ENCODE measurements around the gene CRACDL. TPM values are rescaled to one million over a fixed set of nuclear protein-coding genes. Genes with fewer than 3 reads are reported as not detected.
"Not testable (repeated sequence)": the region's sequence is repeated elsewhere in the genome, so short reads cannot be mapped to it uniquely, and the experiment has no call there.

The CRACDL gene
- total RNA-seq, 4 donors from 2014 or later = 0.94 to 5.8 (median 1.8) TPM

- H3K4me1 ChIP-seq = no peaks in the 10 kb centered on the region
- TF ChIP-seq, protein P1, sequence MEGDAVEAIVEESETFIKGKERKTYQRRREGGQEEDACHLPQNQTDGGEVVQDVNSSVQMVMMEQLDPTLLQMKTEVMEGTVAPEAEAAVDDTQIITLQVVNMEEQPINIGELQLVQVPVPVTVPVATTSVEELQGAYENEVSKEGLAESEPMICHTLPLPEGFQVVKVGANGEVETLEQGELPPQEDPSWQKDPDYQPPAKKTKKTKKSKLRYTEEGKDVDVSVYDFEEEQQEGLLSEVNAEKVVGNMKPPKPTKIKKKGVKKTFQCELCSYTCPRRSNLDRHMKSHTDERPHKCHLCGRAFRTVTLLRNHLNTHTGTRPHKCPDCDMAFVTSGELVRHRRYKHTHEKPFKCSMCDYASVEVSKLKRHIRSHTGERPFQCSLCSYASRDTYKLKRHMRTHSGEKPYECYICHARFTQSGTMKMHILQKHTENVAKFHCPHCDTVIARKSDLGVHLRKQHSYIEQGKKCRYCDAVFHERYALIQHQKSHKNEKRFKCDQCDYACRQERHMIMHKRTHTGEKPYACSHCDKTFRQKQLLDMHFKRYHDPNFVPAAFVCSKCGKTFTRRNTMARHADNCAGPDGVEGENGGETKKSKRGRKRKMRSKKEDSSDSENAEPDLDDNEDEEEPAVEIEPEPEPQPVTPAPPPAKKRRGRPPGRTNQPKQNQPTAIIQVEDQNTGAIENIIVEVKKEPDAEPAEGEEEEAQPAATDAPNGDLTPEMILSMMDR (IDR thresholded peaks at IDR 0.05) = no peak
- no peak for TF ChIP-seq EP300 (IDR thresholded peaks at IDR 0.05)
- ATAC-seq = no peak
- H3K4me3 ChIP-seq = no peak overlapping the region
- 80 to 92% methylated on average over 1 to 2 of the region's 3 CpGs for WGBS, 2 donors (ENCODE audit: low coverage in 1 of 2)
- H3K27me3 ChIP-seq = no peaks in the 10 kb centered on the region
- no peaks in the 10 kb centered on the region for H3K36me3 ChIP-seq
- peaks cover 0 to 31% (median 2%) of the 10 kb centered on the region in 3 donors for H3K9me3 ChIP-seq
- H3K27ac ChIP-seq = no peak overlapping the region
These were observed 53.7 kb downstream of the CRACDL start for GRCh38 chr2:98882368-98882767.

DNA sequence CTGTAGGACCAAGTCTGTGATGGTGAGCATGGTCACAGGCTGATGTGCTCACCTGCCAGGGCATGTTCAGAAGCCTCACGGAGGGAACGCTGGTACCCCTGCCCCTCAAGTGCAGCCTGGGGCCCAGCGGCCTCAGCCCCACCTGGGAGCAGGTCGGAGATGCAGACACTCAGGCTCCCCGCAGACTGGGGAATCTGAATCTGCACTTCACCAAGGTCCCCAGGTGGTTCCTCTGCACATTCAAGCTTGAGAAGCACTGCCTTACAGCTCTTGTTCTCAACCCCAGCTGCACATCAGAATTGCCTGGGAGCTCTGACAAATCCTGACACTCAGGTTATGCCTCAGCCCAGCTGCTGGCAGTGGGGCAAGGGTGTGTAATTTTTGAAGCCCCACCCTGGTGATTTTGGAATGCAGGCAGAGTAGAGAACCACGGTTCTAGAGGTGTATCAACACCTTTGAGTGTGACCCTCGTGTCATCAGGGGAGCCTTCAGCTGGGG is 54.8 kb downstream of the CRACDL start:
- H3K9me3 ChIP-seq = peaks cover 0 to 20% (median 0%) of the 10 kb centered on the region in 3 donors
- no peaks in the 10 kb centered on the region for H3K4me1 ChIP-seq
- no peak for ATAC-seq
- 100% methylated on average over 1 of the region's 7 CpGs; no CpG with 5 or more reads in 1 of the 2 donors for WGBS, 2 donors (ENCODE audit: low coverage in 1 of 2)
- TF ChIP-seq EP300 (IDR thresholded peaks at IDR 0.05) (no peak), POLR2AphosphoS5 (IDR thresholded peaks at IDR 0.05) (no peak), POLR2A (IDR thresholded peaks at IDR 0.05) (no peak)
- TF ChIP-seq, protein P1 (IDR thresholded peaks at IDR 0.05) = no peak
- H3K27ac ChIP-seq = no peak overlapping the region
- H3K36me3 ChIP-seq = no peaks in the 10 kb centered on the region
- no peaks in the 10 kb centered on the region for H3K27me3 ChIP-seq
- no peak overlapping the region for H3K4me3 ChIP-seq

DNA sequence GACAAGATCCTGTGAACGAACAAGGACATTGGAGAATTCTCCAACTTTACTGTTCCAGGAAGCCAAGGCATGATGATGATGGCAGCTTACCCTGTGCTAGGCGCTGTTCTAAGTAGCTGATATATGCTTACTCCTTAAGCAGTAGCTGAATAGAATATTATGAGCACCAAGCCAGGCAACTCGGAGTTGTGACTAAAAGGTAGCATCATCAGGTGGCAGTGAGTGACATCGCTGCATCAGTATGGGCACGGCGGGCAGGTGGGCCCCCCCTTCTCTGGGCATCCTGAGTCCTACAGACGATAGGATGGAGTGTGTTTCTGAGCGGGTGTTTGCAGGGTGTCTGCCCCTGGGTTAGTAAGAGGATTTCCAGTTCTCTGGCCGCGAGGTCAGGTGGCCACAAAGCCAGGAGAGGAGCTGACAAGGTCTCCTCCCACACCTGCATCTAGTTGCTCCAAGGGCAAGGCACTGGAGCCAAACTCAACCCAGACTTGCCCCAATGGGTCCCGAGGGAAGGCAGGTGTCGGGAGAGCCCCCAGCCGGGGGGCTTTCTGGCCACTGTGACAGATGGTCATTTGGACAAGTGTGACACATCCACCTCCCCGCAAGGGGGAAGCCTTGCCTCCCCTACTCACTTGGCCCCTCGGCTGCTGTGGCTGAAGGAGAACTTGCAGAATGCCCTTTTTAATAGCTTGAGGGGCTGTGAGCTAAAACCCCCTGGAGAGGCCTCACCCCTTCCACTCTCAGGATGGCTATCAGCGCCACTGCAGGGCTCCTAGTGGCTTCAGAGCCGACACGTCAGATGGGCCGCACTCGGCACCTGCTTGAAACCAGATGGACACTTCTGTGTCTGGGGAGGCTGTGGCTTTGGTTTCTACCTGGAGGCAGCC is 55.5 kb downstream of the CRACDL start:
- TF ChIP-seq POLR2A (IDR thresholded peaks at IDR 0.05) = no peak
- TF ChIP-seq, protein P1 (IDR thresholded peaks at IDR 0.05) = no peak
- no peak for TF ChIP-seq POLR2AphosphoS5 (IDR thresholded peaks at IDR 0.05)
- TF ChIP-seq EP300 (IDR thresholded peaks at IDR 0.05) = no peak
- Histone ChIP-seq H3K9me3 (peaks cover 0 to 13% (median 0%) of the 10 kb centered on the region in 3 donors), H3K36me3 (no peaks in the 10 kb centered on the region), H3K27ac (no peak overlapping the region), H3K4me1 (no peaks in the 10 kb centered on the region), H3K4me3 (no peak overlapping the region), H3K27me3 (no peaks in the 10 kb centered on the region)
- ATAC-seq = no peak
- WGBS, 2 donors (ENCODE audit: low coverage in 1 of 2) = 82 to 84% methylated on average over 4 to 8 of the region's 20 CpGs

DNA sequence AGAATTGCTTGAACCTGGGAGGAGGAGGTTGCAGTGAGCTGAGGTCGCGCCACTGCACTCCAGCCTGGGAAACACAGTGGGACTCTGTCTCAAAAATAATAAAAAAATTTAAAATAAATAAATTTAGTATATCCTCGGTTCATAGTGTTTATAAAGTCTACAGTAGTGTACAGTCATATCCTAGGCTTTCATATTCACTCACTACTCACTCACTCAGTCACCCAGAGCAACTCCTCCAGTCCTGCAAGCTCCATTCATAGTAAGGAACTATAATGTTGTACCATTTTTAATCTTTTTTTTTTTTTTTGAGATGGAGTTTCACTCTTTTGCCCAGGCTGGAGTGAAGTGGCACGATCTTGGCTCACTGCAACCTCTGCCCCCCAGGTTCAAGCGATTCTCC is 58.4 kb downstream of the CRACDL start:
- H3K4me3 ChIP-seq, H3K27me3 ChIP-seq, H3K36me3 ChIP-seq, H3K9me3 ChIP-seq, H3K4me1 ChIP-seq, ATAC-seq, H3K27ac ChIP-seq: not testable (repeated sequence)
- 83 to 94% methylated on average over 3 to 5 of the region's 5 CpGs for WGBS, 2 donors (ENCODE audit: low coverage in 1 of 2)

DNA sequence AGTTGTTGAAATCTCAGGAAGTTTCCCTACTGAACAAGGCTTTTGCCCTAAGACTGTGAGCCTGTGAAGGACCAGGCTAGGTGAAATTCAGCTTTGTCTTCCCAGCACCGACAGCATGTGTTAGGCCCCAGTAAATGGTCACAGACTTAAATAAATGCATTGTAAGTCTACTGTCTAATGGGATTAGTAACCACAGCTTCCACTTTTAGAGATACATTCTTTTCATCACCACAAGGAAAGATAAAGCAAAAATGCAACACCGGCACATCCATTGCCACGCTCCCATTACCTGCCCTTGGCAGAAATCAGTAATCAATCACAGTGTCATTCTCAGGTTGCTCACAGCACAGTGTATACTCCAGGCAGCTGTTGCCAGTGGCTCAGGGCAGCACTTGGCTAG is 59.3 kb downstream of the CRACDL start:
- TF ChIP-seq, protein P1 (IDR thresholded peaks at IDR 0.05) = no peak
- no peak for TF ChIP-seq POLR2A (IDR thresholded peaks at IDR 0.05)
- no peak for TF ChIP-seq EP300 (IDR thresholded peaks at IDR 0.05)
- no peak for TF ChIP-seq POLR2AphosphoS5 (IDR thresholded peaks at IDR 0.05)
- H3K27me3 ChIP-seq = peaks cover 4% of the 10 kb centered on the region

More for the DNA sequence above, 59.3 kb downstream of the CRACDL start:
- 47 to 60% methylated on average over 3 of the region's 3 CpGs for WGBS, 2 donors (ENCODE audit: low coverage in 1 of 2)
- H3K4me3 ChIP-seq = no peak overlapping the region
- H3K9me3 ChIP-seq = no peaks in the 10 kb centered on the region
- H3K36me3 ChIP-seq = no peaks in the 10 kb centered on the region
- no peaks in the 10 kb centered on the region for H3K4me1 ChIP-seq
- no peak overlapping the region for H3K27ac ChIP-seq
- ATAC-seq = no peak

All from gastroesophageal sphincter (tissue), 4 donors.